HepG2 (cell line): ENCODE data around the gene DCPS. TPM values are rescaled to one million over a fixed set of nuclear protein-coding genes. Genes with fewer than 3 reads are reported as not detected.

Experiments used
- DMAP1 ChIP-seq: IDR thresholded peaks from 2 replicates; pipeline ENCODE4 v1.6.1; 2016
- HNF4A ChIP-seq: sonication (generic); formaldehyde crosslinking; IDR thresholded peaks from 2 replicates; pipeline ENCODE4 v1.4.0; 2020; ENCODE audit warnings: missing genetic modification reagents
- HNRNPUL1 ChIP-seq: fragments of 200-400 bp; formaldehyde crosslinking; IDR thresholded peaks from 2 replicates; pipeline ENCODE4 v1.6.1; 2017; ENCODE audit warnings: low read depth, mild to moderate bottlenecking, low read length, moderate library complexity
- KMT2A ChIP-seq: sonication (generic); formaldehyde crosslinking; IDR thresholded peaks from 2 replicates; pipeline ENCODE4 v1.4.0; 2020; ENCODE audit warnings: missing genetic modification reagents
- NKX3-1 ChIP-seq: sonication (generic); formaldehyde crosslinking; IDR thresholded peaks from 2 replicates; pipeline ENCODE4 v1.5.0; 2020; ENCODE audit warnings: missing genetic modification reagents
- NONO ChIP-seq, 2 experiments: fragments of 450-650 bp in 1 of 2; sonication (generic) in 1 of 2; formaldehyde crosslinking in 1 of 2; IDR thresholded peaks in 1 of 2; conservative IDR thresholded peaks in 1 of 2; 2 replicates each; pipeline versions ENCODE4 v1.6.1 to v1.8.0; 2017 to 2022; ENCODE audit warnings: mild to moderate bottlenecking in 1 of 2, missing genetic modification reagents in 1 of 2, moderate library complexity in 1 of 2
- PAF1 ChIP-seq: IDR thresholded peaks from 2 replicates; pipeline ENCODE4 v1.6.1; 2016; ENCODE audit warnings: missing genetic modification reagents, missing compliant biosample characterization
- PHF21A ChIP-seq: sonication (generic); formaldehyde crosslinking; IDR thresholded peaks from 2 replicates; pipeline ENCODE4 v1.5.0; 2020; ENCODE audit warnings: mild to moderate bottlenecking, missing genetic modification reagents
- SKI ChIP-seq: fragments of 450-650 bp; IDR thresholded peaks from one replicate; pipeline ENCODE4 v1.6.1; 2018; ENCODE audit warnings: mild to moderate bottlenecking; ENCODE audit not compliant: partially characterized antibody
- ZNF282 ChIP-seq: fragments of 450-650 bp; IDR thresholded peaks from 2 replicates; pipeline ENCODE4 v1.6.1; 2018; ENCODE audit not compliant: partially characterized antibody
- ZNF34 ChIP-seq: sonication (generic); formaldehyde crosslinking; IDR thresholded peaks from 2 replicates; pipeline ENCODE4 v1.4.0; 2020; ENCODE audit warnings: mild to moderate bottlenecking, missing genetic modification reagents, borderline replicate concordance
- ZNF451 ChIP-seq: sonication (generic); formaldehyde crosslinking; IDR thresholded peaks from 2 replicates; pipeline ENCODE4 v1.5.0; 2020; ENCODE audit warnings: mild to moderate bottlenecking, missing genetic modification reagents
- ZNF547 ChIP-seq: sonication (generic); formaldehyde crosslinking; IDR thresholded peaks from 2 replicates; pipeline ENCODE4 v1.5.1; 2020; ENCODE audit warnings: mild to moderate bottlenecking, missing genetic modification reagents
- ZNF83 ChIP-seq: sonication (generic); formaldehyde crosslinking; IDR thresholded peaks from 2 replicates; pipeline ENCODE4 v1.4.0; 2020; ENCODE audit warnings: missing genetic modification reagents, mild to moderate bottlenecking, borderline replicate concordance
- ZSCAN20 ChIP-seq: sonication (generic); formaldehyde crosslinking; IDR thresholded peaks from 2 replicates; pipeline ENCODE4 v1.4.0; 2020; ENCODE audit warnings: missing genetic modification reagents, mild to moderate bottlenecking, borderline replicate concordance
- polyA plus RNA-seq, 8 experiments: library from polyadenylated mRNA; depleted of rRNA in 3 of 8; stranded (reverse) in 7 of 8; unstranded in 1 of 8; fragments of >200 nt; fragmentation: Illumina TruSeq in 4 of 8; extraction: Trizol in 4 of 8; gene quantifications; 2 replicates each; pipeline versions ENCODE4 v1.2.1 to v1.2.3, GENCODE V29; 2011 to 2016; ENCODE audit warnings: low read depth in 4 of 8, missing spikeins in 1 of 8, mixed read lengths in 1 of 8; ENCODE audit not compliant: insufficient read depth in 1 of 8
- total RNA-seq, 5 experiments: library from RNA; depleted of rRNA; stranded (reverse); fragments of >200 nt; fragmentation: Illumina TruSeq; extraction: Trizol; gene quantifications; 2 replicates each; pipeline ENCODE4 v1.2.3, GENCODE V29; 2016; ENCODE audit warnings: low read depth in 1 of 5
- TF ChIP-seq, protein P1 (sequence below), 2 experiments: sonication (generic) in 1 of 2; formaldehyde crosslinking in 1 of 2; IDR thresholded peaks; 2 replicates each; pipeline versions ENCODE4 v1.4.0 to v1.6.1; 2018 to 2020; ENCODE audit warnings: missing genetic modification reagents in 2 of 2, borderline replicate concordance in 1 of 2, low read depth in 1 of 2, mild to moderate bottlenecking in 1 of 2, missing biosample characterization in 1 of 2
- TF ChIP-seq, protein P2 (sequence below): sonication (generic); formaldehyde crosslinking; IDR thresholded peaks from 2 replicates; pipeline ENCODE4 v1.4.0; 2020; ENCODE audit warnings: missing genetic modification reagents
- TF ChIP-seq, protein P3 (sequence below): sonication (generic); formaldehyde crosslinking; IDR thresholded peaks from 2 replicates; pipeline ENCODE4 v1.4.0; 2020; ENCODE audit warnings: missing genetic modification reagents
- TF ChIP-seq, protein P4 (sequence below): sonication (generic); formaldehyde crosslinking; IDR thresholded peaks from 2 replicates; pipeline ENCODE4 v1.9.0; 2021; ENCODE audit warnings: missing genetic modification reagents, mild to moderate bottlenecking, borderline replicate concordance
- TF ChIP-seq, protein P5 (sequence below): sonication (generic); formaldehyde crosslinking; IDR thresholded peaks from 2 replicates; pipeline ENCODE4 v1.4.0; 2020; ENCODE audit warnings: missing genetic modification reagents, low read depth, mild to moderate bottlenecking, borderline replicate concordance
- TF ChIP-seq, protein P6 (sequence below): sonication (generic); formaldehyde crosslinking; IDR thresholded peaks from 2 replicates; pipeline ENCODE4 v1.8.1; 2023; ENCODE audit warnings: mild to moderate bottlenecking, missing genetic modification reagents

Gene DCPS
- total and polyA plus RNA-seq, 2 of the 13 experiments (the other 11 are each of a cell fraction or from before 2014, with no cell fraction given): 21.9 to 22.5 TPM

DNA sequence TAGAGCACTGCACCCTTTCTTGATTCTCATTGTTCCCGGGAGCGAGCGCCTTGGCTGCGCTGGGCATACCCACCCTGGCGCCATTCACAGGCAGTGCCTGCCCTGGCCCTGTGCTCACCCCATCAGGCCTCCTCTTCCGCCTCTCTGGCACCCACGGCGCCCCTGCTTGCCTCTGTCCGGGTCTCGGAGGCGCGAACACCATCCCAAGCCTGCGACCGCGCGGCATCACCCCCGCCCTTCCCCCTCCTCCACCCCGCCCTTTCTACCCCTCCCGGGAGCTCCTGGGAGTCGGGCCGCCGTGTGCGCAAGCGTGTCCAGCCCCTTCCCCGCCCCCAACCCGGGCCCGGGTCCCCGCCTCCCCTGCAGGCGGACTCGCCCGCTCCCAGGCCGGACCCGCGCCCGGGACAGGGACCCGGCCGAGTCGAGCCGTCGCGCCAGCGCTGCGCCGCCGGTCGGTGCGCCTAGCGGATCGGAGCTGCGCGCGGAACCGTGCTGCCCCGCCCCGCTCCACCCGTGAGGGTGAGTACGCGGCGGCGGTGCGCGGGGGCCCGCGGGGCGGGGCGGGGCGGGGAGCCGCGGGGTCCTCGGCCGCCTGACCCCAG is 51.6 kb downstream of the DCPS start, which contains the start of gene ST3GAL4 (continued):
- TF ChIP-seq, protein P1, sequence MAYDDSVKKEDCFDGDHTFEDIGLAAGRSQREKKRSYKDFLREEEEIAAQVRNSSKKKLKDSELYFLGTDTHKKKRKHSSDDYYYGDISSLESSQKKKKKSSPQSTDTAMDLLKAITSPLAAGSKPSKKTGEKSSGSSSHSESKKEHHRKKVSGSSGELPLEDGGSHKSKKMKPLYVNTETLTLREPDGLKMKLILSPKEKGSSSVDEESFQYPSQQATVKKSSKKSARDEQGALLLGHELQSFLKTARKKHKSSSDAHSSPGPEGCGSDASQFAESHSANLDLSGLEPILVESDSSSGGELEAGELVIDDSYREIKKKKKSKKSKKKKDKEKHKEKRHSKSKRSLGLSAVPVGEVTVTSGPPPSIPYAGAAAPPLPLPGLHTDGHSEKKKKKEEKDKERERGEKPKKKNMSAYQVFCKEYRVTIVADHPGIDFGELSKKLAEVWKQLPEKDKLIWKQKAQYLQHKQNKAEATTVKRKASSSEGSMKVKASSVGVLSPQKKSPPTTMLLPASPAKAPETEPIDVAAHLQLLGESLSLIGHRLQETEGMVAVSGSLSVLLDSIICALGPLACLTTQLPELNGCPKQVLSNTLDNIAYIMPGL (CRISPR knock-in tag; IDR thresholded peaks at IDR 0.05; ENCODE audit: borderline replicate concordance in 1 of 2, low read depth in 1 of 2): no peak
- TF ChIP-seq, protein P2, sequence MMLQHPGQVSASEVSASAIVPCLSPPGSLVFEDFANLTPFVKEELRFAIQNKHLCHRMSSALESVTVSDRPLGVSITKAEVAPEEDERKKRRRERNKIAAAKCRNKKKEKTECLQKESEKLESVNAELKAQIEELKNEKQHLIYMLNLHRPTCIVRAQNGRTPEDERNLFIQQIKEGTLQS (CRISPR knock-in tag): no peak
- TF ChIP-seq ZNF83 (CRISPR knock-in tag): no peak
- no peak for TF ChIP-seq ZNF282
- TF ChIP-seq KMT2A (CRISPR knock-in tag): no peak
- TF ChIP-seq NONO (IDR thresholded peaks at IDR 0.05): no peak
- no peak; the same call in 1 of the 2 replicates for TF ChIP-seq NONO (CRISPR knock-in tag; conservative IDR thresholded peaks at IDR 0.05)
- no peak for TF ChIP-seq SKI
- no peak; the same call in 1 of the 2 replicates for TF ChIP-seq ZNF451 (CRISPR knock-in tag)
- TF ChIP-seq, protein P3, sequence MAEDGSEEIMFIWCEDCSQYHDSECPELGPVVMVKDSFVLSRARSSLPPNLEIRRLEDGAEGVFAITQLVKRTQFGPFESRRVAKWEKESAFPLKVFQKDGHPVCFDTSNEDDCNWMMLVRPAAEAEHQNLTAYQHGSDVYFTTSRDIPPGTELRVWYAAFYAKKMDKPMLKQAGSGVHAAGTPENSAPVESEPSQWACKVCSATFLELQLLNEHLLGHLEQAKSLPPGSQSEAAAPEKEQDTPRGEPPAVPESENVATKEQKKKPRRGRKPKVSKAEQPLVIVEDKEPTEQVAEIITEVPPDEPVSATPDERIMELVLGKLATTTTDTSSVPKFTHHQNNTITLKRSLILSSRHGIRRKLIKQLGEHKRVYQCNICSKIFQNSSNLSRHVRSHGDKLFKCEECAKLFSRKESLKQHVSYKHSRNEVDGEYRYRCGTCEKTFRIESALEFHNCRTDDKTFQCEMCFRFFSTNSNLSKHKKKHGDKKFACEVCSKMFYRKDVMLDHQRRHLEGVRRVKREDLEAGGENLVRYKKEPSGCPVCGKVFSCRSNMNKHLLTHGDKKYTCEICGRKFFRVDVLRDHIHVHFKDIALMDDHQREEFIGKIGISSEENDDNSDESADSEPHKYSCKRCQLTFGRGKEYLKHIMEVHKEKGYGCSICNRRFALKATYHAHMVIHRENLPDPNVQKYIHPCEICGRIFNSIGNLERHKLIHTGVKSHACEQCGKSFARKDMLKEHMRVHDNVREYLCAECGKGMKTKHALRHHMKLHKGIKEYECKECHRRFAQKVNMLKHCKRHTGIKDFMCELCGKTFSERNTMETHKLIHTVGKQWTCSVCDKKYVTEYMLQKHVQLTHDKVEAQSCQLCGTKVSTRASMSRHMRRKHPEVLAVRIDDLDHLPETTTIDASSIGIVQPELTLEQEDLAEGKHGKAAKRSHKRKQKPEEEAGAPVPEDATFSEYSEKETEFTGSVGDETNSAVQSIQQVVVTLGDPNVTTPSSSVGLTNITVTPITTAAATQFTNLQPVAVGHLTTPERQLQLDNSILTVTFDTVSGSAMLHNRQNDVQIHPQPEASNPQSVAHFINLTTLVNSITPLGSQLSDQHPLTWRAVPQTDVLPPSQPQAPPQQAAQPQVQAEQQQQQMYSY (CRISPR knock-in tag): no peak
- TF ChIP-seq, protein P4, sequence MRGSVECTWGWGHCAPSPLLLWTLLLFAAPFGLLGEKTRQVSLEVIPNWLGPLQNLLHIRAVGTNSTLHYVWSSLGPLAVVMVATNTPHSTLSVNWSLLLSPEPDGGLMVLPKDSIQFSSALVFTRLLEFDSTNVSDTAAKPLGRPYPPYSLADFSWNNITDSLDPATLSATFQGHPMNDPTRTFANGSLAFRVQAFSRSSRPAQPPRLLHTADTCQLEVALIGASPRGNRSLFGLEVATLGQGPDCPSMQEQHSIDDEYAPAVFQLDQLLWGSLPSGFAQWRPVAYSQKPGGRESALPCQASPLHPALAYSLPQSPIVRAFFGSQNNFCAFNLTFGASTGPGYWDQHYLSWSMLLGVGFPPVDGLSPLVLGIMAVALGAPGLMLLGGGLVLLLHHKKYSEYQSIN (CRISPR knock-in tag): no peak
- TF ChIP-seq HNF4A (CRISPR knock-in tag): 0 out of 2 replicates have a peak, but pooled peaks have one; percentile 16
- TF ChIP-seq ZSCAN20 (CRISPR knock-in tag): no peak
- peak; percentile 77 for TF ChIP-seq DMAP1
- TF ChIP-seq NKX3-1: no peak
- no peak for TF ChIP-seq ZNF547 (CRISPR knock-in tag)
- TF ChIP-seq, protein P5, sequence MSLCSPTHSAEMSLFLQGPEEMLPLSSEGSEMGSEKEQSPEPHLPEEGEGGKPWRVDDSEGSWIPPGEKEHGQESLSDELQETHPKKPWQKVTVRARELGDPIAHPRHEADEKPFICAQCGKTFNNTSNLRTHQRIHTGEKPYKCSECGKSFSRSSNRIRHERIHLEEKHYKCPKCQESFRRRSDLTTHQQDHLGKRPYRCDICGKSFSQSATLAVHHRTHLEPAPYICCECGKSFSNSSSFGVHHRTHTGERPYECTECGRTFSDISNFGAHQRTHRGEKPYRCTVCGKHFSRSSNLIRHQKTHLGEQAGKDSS (CRISPR knock-in tag): no peak
- TF ChIP-seq, protein P6, sequence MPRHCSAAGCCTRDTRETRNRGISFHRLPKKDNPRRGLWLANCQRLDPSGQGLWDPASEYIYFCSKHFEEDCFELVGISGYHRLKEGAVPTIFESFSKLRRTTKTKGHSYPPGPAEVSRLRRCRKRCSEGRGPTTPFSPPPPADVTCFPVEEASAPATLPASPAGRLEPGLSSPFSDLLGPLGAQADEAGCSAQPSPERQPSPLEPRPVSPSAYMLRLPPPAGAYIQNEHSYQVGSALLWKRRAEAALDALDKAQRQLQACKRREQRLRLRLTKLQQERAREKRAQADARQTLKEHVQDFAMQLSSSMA (CRISPR knock-in tag): no peak
- TF ChIP-seq PHF21A: peak; percentile 18; the same call in 1 of the 2 replicates
- TF ChIP-seq PAF1 (CRISPR knock-in tag): no peak
- no peak for TF ChIP-seq ZNF34
- no peak for TF ChIP-seq HNRNPUL1
